HFF-Myc (cell line): ENCODE measurements around the gene PRKD3.

Experiments used
- DNase-seq: peaks from one replicate; pipeline ENCODE4 v3.0.0-alpha.2; 2011; ENCODE audit warnings: low read depth; ENCODE audit errors: extremely low read depth
- H3K4me3 ChIP-seq: replicated peaks from 2 replicates; pipeline ENCODE4 v1.5.1; 2011; ENCODE audit warnings: low read depth, mild to moderate bottlenecking, control low read depth, low read length
- TF ChIP-seq, protein P1 (sequence below): IDR thresholded peaks from 2 replicates; pipeline ENCODE4 v1.5.1; 2012; ENCODE audit warnings: mild to moderate bottlenecking, low read depth, low read length, control low read depth; ENCODE audit errors: missing control alignments

The PRKD3 gene

DNA sequence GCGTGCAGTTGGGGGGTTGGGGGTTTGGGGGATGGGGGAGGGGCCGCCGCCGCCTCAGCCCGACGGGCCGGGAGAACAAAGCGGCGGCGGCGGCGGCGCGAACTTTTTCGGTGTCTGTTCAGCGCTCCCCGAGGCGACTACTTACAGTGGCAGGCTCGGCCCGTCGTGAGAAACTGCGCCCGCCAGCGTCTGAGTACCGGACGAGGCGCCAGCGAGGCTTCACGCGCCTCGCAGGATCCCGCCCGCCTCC is 172 bp downstream of the PRKD3 start:
- TF ChIP-seq, protein P1, sequence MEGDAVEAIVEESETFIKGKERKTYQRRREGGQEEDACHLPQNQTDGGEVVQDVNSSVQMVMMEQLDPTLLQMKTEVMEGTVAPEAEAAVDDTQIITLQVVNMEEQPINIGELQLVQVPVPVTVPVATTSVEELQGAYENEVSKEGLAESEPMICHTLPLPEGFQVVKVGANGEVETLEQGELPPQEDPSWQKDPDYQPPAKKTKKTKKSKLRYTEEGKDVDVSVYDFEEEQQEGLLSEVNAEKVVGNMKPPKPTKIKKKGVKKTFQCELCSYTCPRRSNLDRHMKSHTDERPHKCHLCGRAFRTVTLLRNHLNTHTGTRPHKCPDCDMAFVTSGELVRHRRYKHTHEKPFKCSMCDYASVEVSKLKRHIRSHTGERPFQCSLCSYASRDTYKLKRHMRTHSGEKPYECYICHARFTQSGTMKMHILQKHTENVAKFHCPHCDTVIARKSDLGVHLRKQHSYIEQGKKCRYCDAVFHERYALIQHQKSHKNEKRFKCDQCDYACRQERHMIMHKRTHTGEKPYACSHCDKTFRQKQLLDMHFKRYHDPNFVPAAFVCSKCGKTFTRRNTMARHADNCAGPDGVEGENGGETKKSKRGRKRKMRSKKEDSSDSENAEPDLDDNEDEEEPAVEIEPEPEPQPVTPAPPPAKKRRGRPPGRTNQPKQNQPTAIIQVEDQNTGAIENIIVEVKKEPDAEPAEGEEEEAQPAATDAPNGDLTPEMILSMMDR: no peak
- DNase-seq: no peak
- H3K4me3 ChIP-seq: peak overlapping the region; percentile 88

GRCh38 chr2:37323781-37324535 is 675 bp downstream of the PRKD3 start:
- TF ChIP-seq, protein P1: no peak
- no peak for DNase-seq
- peak overlapping the region; percentile 88 for H3K4me3 ChIP-seq

DNA sequence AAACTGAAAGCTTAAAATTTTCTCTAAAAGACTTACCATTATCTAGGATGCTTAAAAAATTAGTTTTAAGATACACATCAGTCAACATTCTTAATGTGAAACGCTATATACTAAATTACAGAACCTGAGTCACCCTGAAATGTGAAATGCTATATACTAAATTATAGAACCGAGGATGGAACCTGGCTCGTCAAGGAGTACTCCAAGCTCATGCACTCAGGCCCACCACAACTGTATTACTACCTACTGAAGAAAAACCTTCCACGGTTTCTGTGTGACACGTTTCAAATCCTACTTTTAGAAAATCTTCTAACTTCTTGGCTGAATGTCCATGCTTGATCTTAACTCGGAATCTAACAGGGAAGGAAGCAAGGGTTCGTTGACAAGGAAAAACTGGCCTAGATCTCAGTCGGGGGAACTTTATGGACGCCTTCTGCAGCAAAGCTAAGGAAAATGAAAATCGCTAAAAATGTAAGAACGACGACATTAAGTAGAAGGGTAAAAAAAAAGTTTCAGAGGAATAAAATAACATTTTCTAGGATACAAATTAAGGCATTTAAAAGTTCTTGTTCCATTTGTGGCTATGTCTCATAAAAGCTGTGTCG is 1.4 kb downstream of the PRKD3 start:
- TF ChIP-seq, protein P1: no peak
- no peak for DNase-seq
- peak overlapping the region; percentile 88 for H3K4me3 ChIP-seq

GRCh38 chr2:37322368-37322767 is 2.3 kb downstream of the PRKD3 start:
- no peak for DNase-seq
- H3K4me3 ChIP-seq: peak overlapping the region; percentile 88; the same call in 1 of the 2 replicates
- TF ChIP-seq, protein P1: no peak

GRCh38 chr2:37321029-37321682 is 3.5 kb downstream of the PRKD3 start:
- no peak for DNase-seq
- TF ChIP-seq, protein P1: no peak
- H3K4me3 ChIP-seq: no peak overlapping the region

- DNase-seq: no peak
- H3K4me3 ChIP-seq: no peak overlapping the region
- TF ChIP-seq, protein P1: no peak
Observed at GRCh38 chr2:37319754-37320609, 4.7 kb downstream of the PRKD3 start.
